ENCODE measurements around the gene PRLHR.

The PRLHR gene

GRCh38 chr10:118563373-118563890, 32.0 kb downstream of the PRLHR start:
- DNase-seq (ENCODE audit: low read depth) = no peak

GRCh38 chr10:118562851-118563250, 32.6 kb downstream of the PRLHR start:
- DNase-seq (ENCODE audit: low read depth) = no peak

GRCh38 chr10:118557946-118558345, 37.5 kb downstream of the PRLHR start:
- DNase-seq (ENCODE audit: low read depth) = no peak

- DNase-seq (ENCODE audit: low read depth) = no peak
Observed at GRCh38 chr10:118551535-118552100, 43.8 kb downstream of the PRLHR start.

GRCh38 chr10:118547282-118547681, 48.2 kb downstream of the PRLHR start:
- no peak for DNase-seq (ENCODE audit: low read depth)

- no peak for DNase-seq (ENCODE audit: low read depth)
Observed at GRCh38 chr10:118546479-118546878, 49.0 kb downstream of the PRLHR start.

GRCh38 chr10:118545381-118545780, 50.1 kb downstream of the PRLHR start:
- DNase-seq (ENCODE audit: low read depth) = no peak

GRCh38 chr10:118544401-118544948, 51.0 kb downstream of the PRLHR start:
- no peak for DNase-seq (ENCODE audit: low read depth)

- DNase-seq (ENCODE audit: low read depth) = no peak
Observed at GRCh38 chr10:118543714-118544400, 51.6 kb downstream of the PRLHR start.

GRCh38 chr10:118542745-118543144, 52.7 kb downstream of the PRLHR start:
- no peak for DNase-seq (ENCODE audit: low read depth)

- DNase-seq (ENCODE audit: low read depth) = no peak
Observed at GRCh38 chr10:118542205-118542604, 53.2 kb downstream of the PRLHR start.

GRCh38 chr10:118541718-118542117, 53.7 kb downstream of the PRLHR start:
- no peak for DNase-seq (ENCODE audit: low read depth)

Data from stimulated activated CD8-positive, alpha-beta memory T cell treated with anti-CD3 and anti-CD28 coated beads, Interleukin-12 subunit alpha, Interleukin-12 subunit beta, amount 100 ng/mL, for 4 hours (primary cell).